Measurements from ENCODE around the gene TAF10.

TAF10 gene

GRCh38 chr11:6640036-6640984 lies 28.3 kb upstream of the TAF10 start:
- no peak for DNase-seq

- DNase-seq = no peak
Observed at GRCh38 chr11:6638429-6638828, 26.4 kb upstream of the TAF10 start.

- no peak for DNase-seq
Observed at GRCh38 chr11:6637871-6638270, 25.9 kb upstream of the TAF10 start.

GRCh38 chr11:6636480-6636879 lies 24.5 kb upstream of the TAF10 start:
- DNase-seq = no peak

GRCh38 chr11:6635082-6635932 lies 23.3 kb upstream of the TAF10 start:
- no peak for DNase-seq

- DNase-seq = no peak
Observed at GRCh38 chr11:6634534-6634933, 22.5 kb upstream of the TAF10 start.

GRCh38 chr11:6633422-6634408 lies 21.7 kb upstream of the TAF10 start:
- DNase-seq = no peak

- no peak for DNase-seq
Observed at GRCh38 chr11:6632116-6633073, 20.4 kb upstream of the TAF10 start.

GRCh38 chr11:6631361-6631890 lies 19.4 kb upstream of the TAF10 start:
- no peak for DNase-seq

GRCh38 chr11:6630632-6631291 lies 18.7 kb upstream of the TAF10 start:
- no peak for DNase-seq

GRCh38 chr11:6629892-6630631 lies 18.0 kb upstream of the TAF10 start:
- DNase-seq = no peak

- DNase-seq = no peak
Observed at GRCh38 chr11:6629573-6629891, 17.5 kb upstream of the TAF10 start.

GRCh38 chr11:6628526-6628925 lies 16.5 kb upstream of the TAF10 start:
- no peak for DNase-seq

GRCh38 chr11:6627762-6628241 lies 15.8 kb upstream of the TAF10 start:
- DNase-seq = no peak

- no peak for DNase-seq
Observed at GRCh38 chr11:6626971-6627761, 15.2 kb upstream of the TAF10 start.

- DNase-seq = no peak
Observed at GRCh38 chr11:6625832-6626420, 13.9 kb upstream of the TAF10 start.

GRCh38 chr11:6625156-6625831 lies 13.3 kb upstream of the TAF10 start:
- DNase-seq = no peak
